ENCODE data around the gene ARSG. TPM values are rescaled to one million over a fixed set of nuclear protein-coding genes. Genes with fewer than 3 reads are reported as not detected.
A peak's percentile ranks its signal among the peaks of the same experiment; 100 is the strongest.

The ARSG gene
- total RNA-seq, 1 experiment from 2014 or later, result 3.0 TPM

DNA sequence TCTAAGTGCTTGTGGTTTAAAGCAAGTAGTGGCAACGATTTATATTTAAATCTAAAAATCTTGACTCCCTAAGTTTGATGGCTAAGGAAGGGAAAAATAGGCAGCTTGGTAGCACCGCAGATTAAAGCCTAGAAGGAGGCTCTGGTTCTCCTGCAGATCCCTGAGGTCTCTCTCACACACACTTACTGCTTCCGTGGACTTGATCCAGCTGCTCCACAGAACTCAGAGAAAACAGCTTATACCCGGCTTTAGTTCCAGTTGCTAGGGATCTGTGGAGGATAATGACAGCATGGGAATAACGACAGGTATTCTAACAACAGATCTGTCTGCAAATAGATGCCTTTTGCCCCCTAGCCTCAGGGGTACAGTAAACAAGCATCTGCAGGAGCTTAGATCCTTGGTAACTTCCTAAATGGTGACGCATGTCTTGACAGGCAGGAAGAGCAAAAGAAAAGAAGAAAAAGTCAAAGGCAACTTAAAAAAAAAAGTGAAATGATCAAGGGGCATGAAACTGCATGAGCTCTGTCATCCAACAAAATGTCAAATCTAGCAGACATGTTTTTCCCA is 161.5 kb downstream of the ARSG start:
- no peak overlapping the region for H3K4me3 ChIP-seq

DNA sequence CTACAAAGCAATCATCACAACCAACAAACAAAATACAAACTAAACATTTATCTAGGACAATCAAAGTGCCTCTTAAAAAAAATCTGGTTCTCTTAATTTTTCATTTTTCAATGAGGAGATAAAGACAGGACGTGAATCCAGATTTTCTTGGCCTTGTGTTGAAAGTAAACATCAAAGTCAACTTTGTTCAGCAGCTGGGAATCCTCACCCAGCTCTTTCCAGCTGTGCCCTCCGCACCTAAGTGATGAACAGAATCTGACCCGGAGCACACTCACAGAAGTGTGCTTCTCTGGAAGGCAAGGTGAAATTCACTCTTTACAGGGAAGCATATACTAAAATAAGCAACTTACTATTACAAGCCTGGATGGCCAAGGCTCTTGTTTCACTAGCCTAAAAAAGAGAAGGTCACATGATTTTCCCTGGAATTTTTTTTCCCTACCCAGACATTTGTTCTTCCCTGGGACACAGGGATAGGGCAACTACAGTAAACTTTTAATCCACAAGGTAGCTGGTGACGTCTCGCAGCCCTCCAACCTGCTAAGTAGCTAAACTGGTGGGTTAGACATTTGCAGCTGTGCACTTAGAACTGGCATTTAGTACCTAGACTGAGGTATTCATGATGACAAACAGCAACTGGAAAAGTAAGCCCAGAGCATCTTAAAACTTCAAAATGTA is 162.8 kb downstream of the ARSG start:
- Histone ChIP-seq H3K4me3 (no peak overlapping the region), H3K9me3 (no peaks in the 10 kb centered on the region), H3K36me3 (no peaks in the 10 kb centered on the region), H3K27me3 (no peaks in the 10 kb centered on the region; the same call in 1 of the 2 replicates)
- no peak for DNase-seq

More for the DNA sequence above, 161.5 kb downstream of the ARSG start:
- Histone ChIP-seq H3K27me3 (no peaks in the 10 kb centered on the region), H3K9me3 (no peaks in the 10 kb centered on the region), H3K36me3 (no peaks in the 10 kb centered on the region)
- no peak for DNase-seq

DNA sequence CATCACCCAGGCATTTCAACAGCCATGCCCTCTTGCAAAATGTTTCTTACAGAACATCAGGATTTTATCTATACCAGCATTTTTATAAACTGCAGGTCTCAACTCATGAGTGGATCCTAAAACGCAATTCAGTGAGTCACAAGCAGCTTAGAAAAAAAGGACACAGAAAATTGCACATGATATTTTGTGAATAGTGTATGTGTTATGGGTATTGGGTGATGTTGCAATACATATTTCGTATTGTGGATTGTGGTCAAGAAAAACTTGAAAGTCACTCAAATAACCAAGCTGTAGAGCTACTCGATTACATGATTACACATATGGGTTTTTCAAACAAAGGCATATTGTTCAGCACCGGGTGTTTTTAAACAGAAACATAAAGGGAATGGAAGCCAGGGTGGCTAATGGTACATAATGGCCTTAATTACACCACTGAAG is 164.6 kb downstream of the ARSG start:
- no peak for DNase-seq
- peak overlapping the region; percentile 69 for H3K4me3 ChIP-seq
- no peaks in the 10 kb centered on the region for H3K36me3 ChIP-seq
- H3K9me3 ChIP-seq, result no peaks in the 10 kb centered on the region
- H3K27me3 ChIP-seq, result no peaks in the 10 kb centered on the region; the same call in 1 of the 2 replicates

DNA sequence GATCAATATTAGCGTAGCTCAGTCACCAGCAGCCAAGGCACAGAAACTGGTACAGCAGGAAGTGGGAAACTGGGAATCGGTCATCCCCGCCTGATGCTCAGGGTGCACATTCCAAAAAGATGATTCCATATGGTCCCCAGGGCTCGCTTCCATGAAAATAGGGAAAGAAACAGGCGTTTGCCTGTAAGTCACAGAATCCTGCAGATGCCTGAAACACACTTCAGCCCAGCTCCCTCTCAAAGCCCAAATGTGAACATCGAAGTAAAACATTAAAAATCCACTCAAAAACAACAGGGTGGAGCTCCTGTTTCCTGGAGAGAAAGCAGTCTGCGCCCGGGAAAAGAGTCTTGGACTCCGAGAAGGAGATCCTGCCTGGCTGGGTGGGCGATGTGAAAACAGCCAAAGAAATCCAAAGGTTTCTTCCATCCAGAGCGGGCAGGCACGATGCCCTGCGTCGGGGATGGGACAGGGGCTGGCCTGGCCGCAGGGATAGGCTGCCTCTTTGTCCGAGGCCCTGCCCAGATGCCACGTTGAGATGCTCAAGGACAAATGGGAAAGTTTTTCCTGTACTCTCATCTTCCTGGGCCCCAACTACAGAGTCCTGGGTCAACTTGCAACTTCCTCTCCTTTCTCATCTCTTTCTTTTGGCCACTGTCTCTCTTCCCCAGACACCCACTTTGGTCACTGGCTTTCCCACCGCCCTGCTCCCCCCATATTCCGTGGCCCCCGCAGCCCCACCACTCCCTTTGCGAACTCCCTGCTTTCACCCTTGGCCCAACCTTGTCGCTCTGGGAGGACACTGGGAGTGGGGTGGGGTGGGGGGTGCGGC is 165.3 kb downstream of the ARSG start:
- peak; percentile 88 for DNase-seq
- H3K9me3 ChIP-seq, result no peaks in the 10 kb centered on the region
- peak overlapping the region; percentile 69 for H3K4me3 ChIP-seq
- H3K27me3 ChIP-seq, result no peaks in the 10 kb centered on the region; the same call in 1 of the 2 replicates
- no peaks in the 10 kb centered on the region for H3K36me3 ChIP-seq

DNA sequence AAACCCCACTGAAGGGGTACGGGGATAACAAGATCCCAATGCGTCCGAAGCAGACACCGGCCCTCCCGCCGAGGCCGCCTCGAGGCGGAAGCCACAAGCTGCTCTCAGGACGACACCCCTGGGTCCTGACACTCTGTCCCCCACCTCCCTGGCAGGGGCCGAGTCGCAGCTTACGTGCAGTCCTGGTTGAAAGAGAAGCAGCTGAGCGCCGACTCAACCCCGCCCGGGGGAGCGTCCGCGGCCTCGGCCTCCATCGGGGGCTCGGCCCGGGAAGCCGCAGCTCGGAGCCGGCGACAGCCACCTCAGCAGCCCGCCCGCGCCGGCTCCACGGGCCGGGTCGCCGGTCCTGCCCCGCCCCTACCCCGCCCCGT is 165.9 kb downstream of the ARSG start, which contains the start of gene WIPI1:
Gene WIPI1, minus strand, starts transcription at position 329 of the 371 bp plus-strand sequence. Its CDS starts 75 bp downstream, at position 254.
- Histone ChIP-seq H3K4me3 (peak within 1 kb of the TSS; percentile 69), H3K27me3 (no peaks in the 10 kb centered on the region; the same call in 1 of the 2 replicates), H3K9me3 (no peaks in the 10 kb centered on the region), H3K36me3 (no peaks in the 10 kb centered on the region)
- no peak for DNase-seq

DNA sequence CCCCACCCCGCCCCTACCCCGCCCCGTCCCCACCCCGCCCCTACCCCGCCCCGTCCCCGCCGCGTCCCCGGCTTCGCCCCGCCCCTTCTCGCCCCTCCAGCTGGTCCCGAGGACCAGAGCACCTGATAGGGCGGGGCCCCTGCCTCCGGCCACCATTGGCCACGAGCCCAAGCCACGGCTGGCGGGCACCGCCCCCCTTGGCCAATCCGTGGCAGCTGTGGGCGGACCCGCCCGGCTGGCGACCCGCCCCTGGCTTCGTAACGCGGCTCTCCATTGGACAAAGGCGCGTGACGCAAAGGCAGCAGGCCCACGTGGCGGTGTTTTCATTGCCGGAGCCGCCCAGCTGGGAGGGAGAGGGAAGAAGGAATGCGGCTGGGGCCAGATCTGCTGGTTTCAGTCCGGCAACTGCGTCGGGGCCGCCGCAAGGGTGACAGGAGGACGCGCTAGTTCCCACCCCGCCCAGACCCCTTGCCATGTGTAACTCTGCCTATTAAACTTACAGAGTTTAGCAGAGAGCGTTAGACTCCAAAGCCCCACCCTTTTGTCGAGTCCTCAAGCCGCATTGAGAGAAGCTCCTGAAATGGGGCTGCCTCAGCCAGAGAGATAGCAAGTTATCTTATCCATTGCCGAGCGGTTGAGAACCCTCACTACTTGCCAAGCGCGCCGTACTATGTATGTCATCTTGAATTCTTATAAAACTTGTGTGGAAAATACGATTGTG is 166.4 kb downstream of the ARSG start:
- Histone ChIP-seq H3K4me3 (peak overlapping the region; percentile 69), H3K27me3 (no peaks in the 10 kb centered on the region; the same call in 1 of the 2 replicates), H3K36me3 (no peaks in the 10 kb centered on the region), H3K9me3 (no peaks in the 10 kb centered on the region)
- peak; percentile 98 for DNase-seq

DNA sequence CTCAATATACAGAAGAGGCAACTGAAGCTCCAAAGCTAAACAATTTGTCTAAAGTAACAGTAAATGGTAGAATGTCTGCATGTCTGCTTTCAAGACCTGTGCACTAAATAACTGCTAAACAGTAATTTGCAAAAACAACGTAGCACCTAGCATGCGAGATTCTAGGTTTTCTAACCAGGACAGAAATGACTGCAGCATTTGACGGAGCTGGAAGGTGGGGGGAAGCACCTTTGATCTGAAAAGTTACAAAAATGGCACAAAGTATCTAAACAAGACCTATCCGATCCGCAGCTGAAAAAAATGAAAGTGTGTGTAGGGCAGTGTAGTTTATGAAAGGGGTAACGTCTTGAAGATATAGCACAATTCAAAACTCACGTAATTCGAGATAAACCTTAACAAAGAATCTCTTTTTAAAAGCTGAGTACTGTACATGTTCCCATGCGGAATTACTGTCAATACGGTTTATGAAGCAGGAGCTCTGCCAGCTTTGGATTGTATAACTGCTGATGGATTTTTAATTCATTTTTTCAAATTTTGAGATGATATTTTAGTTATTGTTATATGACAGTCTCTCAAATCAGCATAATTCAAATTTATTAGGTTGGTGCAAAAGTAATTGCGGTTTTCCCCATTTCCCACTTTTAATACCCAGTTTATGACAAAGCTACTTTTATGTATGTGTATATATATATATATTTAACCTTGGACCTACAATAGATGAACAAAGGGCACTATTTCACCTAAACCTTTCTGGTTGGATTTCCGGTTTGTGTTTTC is 167.2 kb downstream of the ARSG start:
- Histone ChIP-seq H3K36me3 (no peaks in the 10 kb centered on the region), H3K9me3 (no peaks in the 10 kb centered on the region), H3K4me3 (peak overlapping the region; percentile 69), H3K27me3 (no peaks in the 10 kb centered on the region; the same call in 1 of the 2 replicates)
- DNase-seq, result no peak

DNA sequence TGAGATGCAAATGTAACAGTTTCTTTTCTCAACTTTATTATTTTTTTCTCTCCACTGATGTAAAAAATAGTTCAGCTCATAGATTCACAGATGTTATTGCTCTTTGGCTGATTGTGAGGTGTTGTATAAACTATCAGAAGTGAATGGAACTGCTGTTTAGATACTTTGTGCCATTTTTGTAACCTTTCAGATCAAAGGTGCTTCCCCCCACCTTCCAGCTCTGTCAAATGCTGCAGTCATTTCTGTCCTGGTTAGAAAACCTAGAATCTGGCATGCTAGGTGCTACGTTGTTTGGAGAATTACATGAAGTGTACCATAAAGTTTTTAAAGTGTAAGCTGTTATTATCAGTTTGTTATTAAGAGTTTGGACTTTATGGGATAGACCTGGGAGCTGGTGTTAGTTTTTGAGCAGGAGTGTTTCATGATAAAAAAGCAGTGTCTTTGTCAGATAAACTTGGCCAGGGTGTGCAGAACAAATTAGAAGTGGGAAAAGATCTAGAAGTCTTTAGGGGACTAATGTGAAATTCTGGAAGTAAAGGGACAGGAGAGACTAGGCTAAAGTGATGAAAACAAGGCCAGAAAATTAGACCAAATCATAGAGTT is 167.8 kb downstream of the ARSG start:
- no peaks in the 10 kb centered on the region for H3K9me3 ChIP-seq
- H3K4me3 ChIP-seq, result no peak overlapping the region
- no peaks in the 10 kb centered on the region for H3K36me3 ChIP-seq
- no peaks in the 10 kb centered on the region; the same call in 1 of the 2 replicates for H3K27me3 ChIP-seq
- no peak for DNase-seq

DNA sequence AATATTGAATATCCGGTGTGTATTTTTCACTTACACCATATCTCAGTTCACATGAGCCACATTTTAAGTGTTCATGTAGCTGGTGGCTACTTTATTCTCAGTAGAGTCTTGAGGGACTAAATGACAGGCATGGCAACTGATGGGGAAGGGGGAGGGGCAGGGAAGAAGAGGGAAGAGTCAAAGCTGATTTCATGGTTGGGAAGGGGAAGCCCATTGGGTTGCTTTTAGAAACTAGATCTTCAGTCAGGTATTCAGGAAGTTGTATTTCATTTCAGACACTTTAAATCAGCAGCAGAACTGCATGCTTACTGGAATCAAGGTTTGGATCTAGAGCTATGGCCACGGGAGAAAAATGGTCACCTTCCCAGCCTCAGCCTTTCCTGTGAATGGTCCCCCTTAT is 168.9 kb downstream of the ARSG start:
- no peaks in the 10 kb centered on the region for H3K9me3 ChIP-seq
- H3K4me3 ChIP-seq, result no peak overlapping the region
- H3K27me3 ChIP-seq, result no peaks in the 10 kb centered on the region; the same call in 1 of the 2 replicates

DNA sequence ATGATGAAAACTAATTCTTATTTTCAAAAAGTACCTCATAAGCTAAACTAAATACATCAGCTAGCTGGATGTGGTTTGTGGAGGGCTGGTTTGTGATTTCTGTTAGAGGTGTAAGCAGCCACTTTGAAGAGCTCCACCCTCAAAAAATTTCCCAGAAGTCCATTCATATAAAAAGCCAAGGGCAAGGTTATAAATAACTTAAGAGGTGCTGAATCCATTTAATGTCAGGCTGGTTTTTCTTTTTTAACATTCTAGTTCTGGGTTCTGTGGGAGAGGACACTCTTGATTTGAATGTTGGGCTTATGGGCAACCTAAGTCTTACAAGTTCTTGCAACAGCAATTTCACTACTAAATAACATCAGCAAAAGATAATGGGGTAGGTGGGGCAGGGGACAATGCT is 169.4 kb downstream of the ARSG start:
- Histone ChIP-seq H3K27me3 (no peaks in the 10 kb centered on the region; the same call in 1 of the 2 replicates), H3K36me3 (no peaks in the 10 kb centered on the region), H3K4me3 (no peak overlapping the region), H3K9me3 (no peaks in the 10 kb centered on the region)
- DNase-seq, result no peak

More for the DNA sequence above, 168.9 kb downstream of the ARSG start:
- H3K36me3 ChIP-seq, result no peaks in the 10 kb centered on the region
- no peak for DNase-seq

DNA sequence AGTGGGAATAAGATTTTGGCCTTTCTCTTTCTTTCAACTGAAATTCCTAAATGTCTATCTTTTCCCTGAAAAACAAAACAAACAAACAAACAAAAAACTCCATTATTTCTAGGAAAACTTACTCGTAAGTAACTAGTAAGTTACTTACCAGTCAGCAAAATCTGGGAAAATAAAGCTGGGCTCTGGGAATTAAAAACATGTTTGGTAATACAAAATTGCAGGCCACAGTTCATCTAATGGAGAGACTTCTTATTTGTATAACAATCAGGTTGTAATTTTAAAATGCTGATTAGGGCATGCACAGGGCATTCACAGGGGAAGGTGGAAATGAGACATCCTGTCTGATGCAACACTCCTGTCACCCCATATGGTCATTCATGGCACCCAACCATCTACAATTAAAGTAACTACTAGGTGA is 169.8 kb downstream of the ARSG start:
- Histone ChIP-seq H3K36me3 (no peaks in the 10 kb centered on the region), H3K27me3 (no peaks in the 10 kb centered on the region; the same call in 1 of the 2 replicates), H3K4me3 (no peak overlapping the region), H3K9me3 (no peaks in the 10 kb centered on the region)
- no peak for DNase-seq

DNA sequence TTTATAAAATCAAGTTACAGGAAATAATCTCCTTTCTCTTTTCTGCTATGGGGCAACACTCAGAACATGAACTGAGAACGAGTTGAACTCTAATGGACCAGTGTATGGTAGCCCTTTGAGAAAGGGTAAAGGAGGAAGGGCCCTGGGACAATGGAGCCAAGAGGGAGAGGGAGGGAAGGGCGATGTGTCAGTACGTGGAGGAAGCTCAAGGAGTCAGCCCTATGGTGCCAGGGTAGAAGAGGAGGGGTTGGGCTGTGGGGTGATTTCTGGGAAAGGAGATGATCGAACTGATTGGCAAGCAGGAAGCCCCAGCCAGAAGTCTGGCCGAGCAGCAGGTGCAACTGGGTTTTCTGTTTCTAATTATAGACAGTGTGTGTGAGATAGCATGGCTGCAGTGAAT is 170.3 kb downstream of the ARSG start:
- H3K36me3 ChIP-seq, result no peaks in the 10 kb centered on the region
- DNase-seq, result no peak
- no peaks in the 10 kb centered on the region; the same call in 1 of the 2 replicates for H3K27me3 ChIP-seq
- H3K9me3 ChIP-seq, result no peaks in the 10 kb centered on the region
- H3K4me3 ChIP-seq, result no peak overlapping the region

DNA sequence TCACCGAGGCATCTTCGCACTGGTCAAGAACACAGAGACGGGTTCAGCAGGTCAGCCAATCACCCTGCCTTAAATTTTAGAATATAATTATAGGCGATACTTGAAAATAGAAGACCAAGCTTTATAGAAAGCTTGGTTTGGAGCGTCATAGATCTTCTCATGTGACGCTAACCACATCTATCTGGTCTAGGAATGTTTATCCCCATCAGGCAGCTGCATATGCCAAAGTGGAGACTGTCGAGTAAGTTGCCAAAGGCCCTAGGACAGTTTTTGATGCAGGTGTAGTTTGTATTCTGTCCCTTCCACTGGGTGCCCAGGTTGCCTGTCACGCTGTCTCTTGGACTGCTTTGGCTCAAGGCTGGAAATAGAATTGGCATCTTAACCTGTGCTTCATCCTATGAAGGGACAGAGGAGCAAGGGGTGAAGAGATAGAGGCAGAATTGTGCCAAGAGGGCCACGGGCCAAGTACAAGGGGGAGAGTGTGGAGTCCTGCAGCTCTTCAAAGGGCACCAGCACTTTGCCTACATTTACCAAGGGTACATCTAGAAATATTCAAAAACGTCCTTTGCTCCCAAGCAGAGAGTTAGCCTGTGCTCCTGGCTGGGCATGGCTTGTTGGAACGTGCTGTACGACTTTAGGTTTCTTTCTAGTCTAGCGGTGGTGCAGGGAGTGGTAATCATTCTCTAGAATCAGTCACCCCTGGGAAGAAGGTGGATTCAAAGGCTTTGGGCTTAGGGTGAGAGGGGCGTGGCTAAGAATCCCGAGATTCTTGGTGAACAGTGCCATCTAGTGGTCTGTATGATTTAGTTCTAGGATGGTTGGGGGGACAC is 171.3 kb downstream of the ARSG start:
- H3K9me3 ChIP-seq, result no peaks in the 10 kb centered on the region
- no peaks in the 10 kb centered on the region for H3K36me3 ChIP-seq
- H3K27me3 ChIP-seq, result no peaks in the 10 kb centered on the region; the same call in 1 of the 2 replicates
- no peak overlapping the region for H3K4me3 ChIP-seq
- peak; percentile 53 for DNase-seq

DNA sequence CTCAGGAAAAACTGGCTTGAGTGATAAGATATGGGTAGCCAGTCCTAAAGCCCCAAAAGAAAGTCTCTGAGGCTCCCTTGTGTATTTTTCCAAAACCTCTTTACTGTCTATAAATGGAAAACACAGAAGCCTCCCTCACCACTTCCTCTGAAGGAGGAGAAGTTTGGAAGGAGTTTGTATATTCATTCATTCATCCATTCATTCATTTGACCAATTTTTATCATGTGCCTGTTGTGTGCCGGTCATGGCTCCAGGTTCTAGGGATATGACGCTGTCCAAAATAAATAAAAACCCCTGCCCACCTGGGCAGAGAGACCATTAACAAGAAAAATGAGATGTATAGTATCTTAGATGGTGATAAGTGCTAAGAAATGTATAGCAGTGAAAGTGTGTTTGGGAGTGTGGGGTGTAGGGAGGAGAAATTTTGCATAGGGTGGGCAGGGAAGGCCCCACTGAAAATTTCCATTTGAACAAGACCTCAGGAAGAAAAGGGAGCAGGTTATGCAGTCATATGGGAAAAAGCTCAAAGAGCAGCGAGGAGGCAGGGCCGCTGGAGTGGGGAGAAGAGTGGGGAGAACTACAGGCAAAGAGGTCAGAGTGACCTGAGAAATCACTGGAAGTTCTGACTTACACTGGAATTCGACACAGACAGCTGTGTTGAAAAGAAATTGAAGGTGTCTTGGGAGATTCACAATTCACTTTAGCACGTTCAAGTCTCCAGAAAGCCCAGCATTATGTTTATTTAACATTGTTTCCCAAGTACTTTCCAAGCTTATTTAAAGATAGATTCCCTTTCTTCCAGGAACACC is 172.1 kb downstream of the ARSG start:
- Histone ChIP-seq H3K27me3 (no peaks in the 10 kb centered on the region; the same call in 1 of the 2 replicates), H3K4me3 (no peak overlapping the region), H3K9me3 (no peaks in the 10 kb centered on the region), H3K36me3 (no peaks in the 10 kb centered on the region)
- no peak for DNase-seq
